Natural killer cell (primary cell): ENCODE data around the gene NEDD4L. TPM values are rescaled to one million over a fixed set of nuclear protein-coding genes. Genes with fewer than 3 reads are reported as not detected.

Experiments
- ATAC-seq, 3 donors: fragments of 150-1000 bp in 2 of 3; fragments of 200-7000 bp in 1 of 3; cut with Tn5 transposase; 1 replicate in 1 of 3; 2 replicates in 2 of 3; pipeline ENCODE4 v1.10.0; 2021; ENCODE audit warnings: mild to moderate bottlenecking in 2 of 3, moderate library complexity in 2 of 3
- DNase-seq, 2 donors: peaks; one replicate each; pipeline versions ENCODE4 v3.0.0 to v3.0.0-alpha.2; 2013 to 2021; ENCODE audit warnings: mixed read lengths in 1 of 2
- H3K27ac ChIP-seq: one replicate; pipeline ENCODE4 v1.5.1; 2013; ENCODE audit warnings: mild to moderate bottlenecking, low read length
- H3K27me3 ChIP-seq: one replicate; pipeline ENCODE4 v1.6.1; 2013; ENCODE audit warnings: low read length; ENCODE audit not compliant: control insufficient read depth, insufficient read depth
- H3K36me3 ChIP-seq: one replicate; pipeline ENCODE4 v1.6.1; 2013; ENCODE audit warnings: low read length; ENCODE audit not compliant: control insufficient read depth, insufficient read depth
- H3K4me1 ChIP-seq: one replicate; pipeline ENCODE4 v1.6.1; 2013; ENCODE audit warnings: low read length; ENCODE audit not compliant: control insufficient read depth, insufficient read depth
- H3K4me3 ChIP-seq: one replicate; pipeline ENCODE4 v1.5.1; 2013; ENCODE audit warnings: low read length
- H3K9me3 ChIP-seq: one replicate; pipeline ENCODE4 v1.6.1; 2013; ENCODE audit warnings: low read length; ENCODE audit not compliant: control insufficient read depth, insufficient read depth
- H3K27ac Mint-ChIP-seq, 2 donors: one replicate each; pipeline ENCODE4 v1.8.0; 2022; ENCODE audit warnings: mild to moderate bottlenecking in 2 of 2, mixed read lengths in 2 of 2, moderate library complexity in 1 of 2
- H3K27me3 Mint-ChIP-seq, 2 donors: one replicate each; pipeline ENCODE4 v1.8.0; 2022; ENCODE audit warnings: low read depth in 2 of 2, mixed read lengths in 2 of 2
- H3K36me3 Mint-ChIP-seq: one replicate; pipeline ENCODE4 v1.8.0; 2022; ENCODE audit warnings: mixed read lengths
- H3K4me1 Mint-ChIP-seq, 2 donors: one replicate each; pipeline ENCODE4 v1.8.0; 2022; ENCODE audit warnings: mixed read lengths in 2 of 2
- H3K4me3 Mint-ChIP-seq: one replicate; pipeline ENCODE4 v1.8.0; 2022; ENCODE audit warnings: mild to moderate bottlenecking, moderate library complexity, mixed read lengths
- H3K9me3 Mint-ChIP-seq, 2 donors: one replicate each; pipeline ENCODE4 v1.8.0; 2022; ENCODE audit warnings: mixed read lengths in 2 of 2
- CTCF ChIP-seq: fragments of 200-600 bp; IDR thresholded peaks from one replicate; pipeline ENCODE4 v1.8.0; 2022; ENCODE audit warnings: antibody characterized with exemption
- WGBS: methylation state at CpG from one replicate; pipeline ENCODE4 v1.1.7; 2013; ENCODE audit warnings: missing lambda C conversion rate; ENCODE audit not compliant: insufficient coverage; 5-methylcytosine and 5-hydroxymethylcytosine counted together
- intact Hi-C: fragments of 100-400 bp; cut with micrococcal nuclease; formaldehyde crosslinking; loops from one replicate; pipeline ENCODE4 v1.14.2; 2022
- total RNA-seq, 4 donors: library from RNA; stranded (reverse); fragments of 120-200 nt in 1 of 4; gene quantifications; one replicate each; pipeline versions ENCODE4 v1.2.3 to v1.2.4, GENCODE V29; 2013 to 2022

Gene NEDD4L
- total RNA-seq, 3 donors from 2014 or later (not counting 1 experiment from before 2014, with no cell fraction given), result 3.4 to 15.3 (median 14.3) TPM

- H3K4me3 ChIP-seq, result no peak overlapping the region
- no peaks in the 10 kb centered on the region for H3K4me1 ChIP-seq
- H3K36me3 ChIP-seq, result no peaks in the 10 kb centered on the region
- intact Hi-C loops, result no loop called here
- Mint-ChIP-seq H3K27me3 (peaks cover 2 to 11% of the 10 kb centered on the region in 2 donors), H3K36me3 (no peaks in the 10 kb centered on the region), H3K9me3 (no peaks in the 10 kb centered on the region), H3K4me3 (no peak overlapping the region), H3K27ac (no peak overlapping the region), H3K4me1 (no peaks in the 10 kb centered on the region)
- H3K27me3 ChIP-seq, result no peaks in the 10 kb centered on the region
- H3K27ac ChIP-seq, result no peak overlapping the region
- no peaks in the 10 kb centered on the region for H3K9me3 ChIP-seq
- 100% methylated on average over 2 of the region's 4 CpGs for WGBS
- TF ChIP-seq CTCF, result no peak
- ATAC-seq (no peak), DNase-seq (no peak)
Measured at GRCh38 chr18:58286632-58287352, 242.8 kb downstream of the NEDD4L start.

- H3K4me3 Mint-ChIP-seq, result no peak overlapping the region
- H3K27ac Mint-ChIP-seq, result no peak overlapping the region
- ATAC-seq, result no peak
- no peaks in the 10 kb centered on the region for H3K9me3 Mint-ChIP-seq
- no peak for TF ChIP-seq CTCF
- Histone ChIP-seq H3K27ac (no peak overlapping the region), H3K4me3 (no peak overlapping the region), H3K9me3 (no peaks in the 10 kb centered on the region), H3K27me3 (no peaks in the 10 kb centered on the region), H3K36me3 (no peaks in the 10 kb centered on the region), H3K4me1 (no peaks in the 10 kb centered on the region)
- no peaks in the 10 kb centered on the region for H3K36me3 Mint-ChIP-seq
- WGBS, result 91% methylated on average over 11 of the region's 11 CpGs
- intact Hi-C loops, result no loop called here
- H3K27me3 Mint-ChIP-seq, result peaks cover 4 to 14% of the 10 kb centered on the region in 2 donors
- no peaks in the 10 kb centered on the region for H3K4me1 Mint-ChIP-seq
- no peak for DNase-seq
Measured at GRCh38 chr18:58287353-58288274, 243.6 kb downstream of the NEDD4L start.

GRCh38 chr18:58288921-58289797 is 245.1 kb downstream of the NEDD4L start:
- Mint-ChIP-seq H3K27me3 (peaks cover 4 to 20% of the 10 kb centered on the region in 2 donors), H3K4me1 (no peaks in the 10 kb centered on the region), H3K36me3 (no peaks in the 10 kb centered on the region), H3K4me3 (no peak overlapping the region), H3K27ac (no peak overlapping the region), H3K9me3 (no peaks in the 10 kb centered on the region)
- Histone ChIP-seq H3K9me3 (no peaks in the 10 kb centered on the region), H3K4me1 (no peaks in the 10 kb centered on the region), H3K27me3 (no peaks in the 10 kb centered on the region), H3K36me3 (no peaks in the 10 kb centered on the region), H3K27ac (no peak overlapping the region), H3K4me3 (no peak overlapping the region)
- WGBS, result 76% methylated on average over 8 of the region's 10 CpGs
- ATAC-seq, result no peak
- DNase-seq, result no peak
- intact Hi-C loops, result no loop called here
- TF ChIP-seq CTCF, result no peak
